GM21528 (cell line): ENCODE data around the gene HRC.
"Not testable (repeated sequence)": the region's sequence is repeated elsewhere in the genome, so short reads cannot be mapped to it uniquely, and the experiment has no call there.

Experiments used
- ATAC-seq: cut with Tn5 transposase; IDR thresholded peaks from one replicate; pipeline ENCODE4 v1.9.1; 2021; ENCODE audit warnings: mild to moderate bottlenecking, moderate library complexity; ENCODE audit not compliant: unreplicated experiment, low FRiP score

HRC gene, protein sequence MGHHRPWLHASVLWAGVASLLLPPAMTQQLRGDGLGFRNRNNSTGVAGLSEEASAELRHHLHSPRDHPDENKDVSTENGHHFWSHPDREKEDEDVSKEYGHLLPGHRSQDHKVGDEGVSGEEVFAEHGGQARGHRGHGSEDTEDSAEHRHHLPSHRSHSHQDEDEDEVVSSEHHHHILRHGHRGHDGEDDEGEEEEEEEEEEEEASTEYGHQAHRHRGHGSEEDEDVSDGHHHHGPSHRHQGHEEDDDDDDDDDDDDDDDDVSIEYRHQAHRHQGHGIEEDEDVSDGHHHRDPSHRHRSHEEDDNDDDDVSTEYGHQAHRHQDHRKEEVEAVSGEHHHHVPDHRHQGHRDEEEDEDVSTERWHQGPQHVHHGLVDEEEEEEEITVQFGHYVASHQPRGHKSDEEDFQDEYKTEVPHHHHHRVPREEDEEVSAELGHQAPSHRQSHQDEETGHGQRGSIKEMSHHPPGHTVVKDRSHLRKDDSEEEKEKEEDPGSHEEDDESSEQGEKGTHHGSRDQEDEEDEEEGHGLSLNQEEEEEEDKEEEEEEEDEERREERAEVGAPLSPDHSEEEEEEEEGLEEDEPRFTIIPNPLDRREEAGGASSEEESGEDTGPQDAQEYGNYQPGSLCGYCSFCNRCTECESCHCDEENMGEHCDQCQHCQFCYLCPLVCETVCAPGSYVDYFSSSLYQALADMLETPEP

DNA sequence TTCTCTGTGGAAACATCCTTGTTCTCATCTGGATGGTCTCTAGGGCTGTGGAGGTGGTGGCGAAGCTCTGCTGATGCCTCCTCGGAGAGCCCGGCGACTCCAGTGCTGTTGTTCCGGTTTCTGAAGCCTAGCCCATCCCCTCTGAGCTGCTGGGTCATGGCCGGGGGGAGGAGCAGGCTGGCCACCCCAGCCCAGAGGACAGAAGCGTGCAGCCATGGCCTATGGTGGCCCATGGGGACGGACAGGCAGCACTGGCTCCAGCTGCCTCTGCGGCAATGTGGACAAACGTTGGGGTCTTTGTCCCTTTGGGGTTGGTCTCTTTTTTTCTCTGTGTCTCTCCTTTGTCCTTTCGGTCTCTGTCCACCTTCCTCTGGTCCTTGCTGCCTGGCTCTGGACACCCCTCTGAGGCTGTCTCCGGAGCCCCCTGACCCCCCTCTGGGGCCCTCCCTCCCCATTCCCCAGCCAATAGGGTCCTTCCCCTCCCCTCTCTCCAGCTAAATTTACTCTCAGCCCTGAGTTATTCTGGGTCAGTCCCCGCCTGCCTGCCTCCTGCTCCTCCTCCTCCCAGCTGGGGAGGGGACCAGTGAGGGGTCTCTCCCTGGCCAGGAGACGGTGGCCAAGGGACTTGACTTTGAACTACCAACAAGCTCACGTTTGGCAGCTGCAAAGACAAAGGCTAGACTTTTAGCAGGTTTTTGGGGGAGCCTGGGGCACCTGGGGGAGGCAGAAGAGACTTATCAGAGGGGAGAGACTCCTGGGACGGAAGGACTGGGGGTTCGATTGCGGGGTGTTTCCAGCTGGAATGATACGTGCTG is at the start of gene HRC:
Gene HRC, minus strand, starts transcription at position 392 of the 815 bp plus-strand sequence. Its CDS starts 159 bp downstream, at position 233.
- ATAC-seq, result no peak

DNA sequence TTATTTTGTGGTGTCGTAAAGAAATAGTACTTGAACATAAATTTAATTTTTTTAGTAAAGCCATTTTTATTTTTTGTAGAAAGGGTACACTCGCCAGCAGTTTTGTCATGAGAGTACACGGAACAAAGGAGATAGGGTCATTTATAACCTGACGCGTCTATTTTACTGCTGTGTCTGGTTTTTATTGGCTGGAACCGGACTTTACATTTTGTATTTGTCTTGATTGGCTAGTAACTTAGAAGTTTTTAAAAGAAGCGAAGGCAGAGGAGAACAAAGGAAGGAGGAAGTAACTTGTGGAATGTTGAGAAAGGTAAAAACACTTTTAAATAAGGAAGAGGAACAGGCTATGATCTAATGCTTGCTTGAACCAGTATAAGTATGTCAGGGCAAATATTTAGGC is 45.8 kb upstream of the HRC start:
- no peak for ATAC-seq

DNA sequence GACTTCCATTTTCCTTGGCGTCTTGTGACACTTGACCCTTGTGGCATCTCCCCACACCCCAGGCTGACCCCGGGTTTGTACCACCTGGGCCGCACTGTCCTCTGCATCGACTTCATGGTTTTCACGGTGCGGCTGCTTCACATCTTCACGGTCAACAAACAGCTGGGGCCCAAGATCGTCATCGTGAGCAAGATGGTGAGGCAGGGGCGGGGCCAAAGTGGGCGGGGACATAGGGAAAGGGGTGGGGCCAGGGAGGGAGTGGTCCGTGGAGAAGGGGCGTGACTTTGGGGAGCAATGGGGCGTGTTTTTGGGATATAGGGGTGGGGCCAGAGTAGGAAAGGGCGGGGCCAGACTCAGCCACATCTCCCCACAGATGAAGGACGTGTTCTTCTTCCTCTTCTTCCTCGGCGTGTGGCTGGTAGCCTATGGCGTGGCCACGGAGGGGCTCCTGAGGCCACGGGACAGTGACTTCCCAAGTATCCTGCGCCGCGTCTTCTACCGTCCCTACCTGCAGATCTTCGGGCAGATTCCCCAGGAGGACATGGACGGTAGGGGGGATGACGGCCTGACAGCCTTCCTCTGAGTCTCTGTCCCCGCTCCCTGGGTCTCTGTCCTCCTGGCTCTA is 45.2 kb upstream of the HRC start:
- no peak for ATAC-seq

DNA sequence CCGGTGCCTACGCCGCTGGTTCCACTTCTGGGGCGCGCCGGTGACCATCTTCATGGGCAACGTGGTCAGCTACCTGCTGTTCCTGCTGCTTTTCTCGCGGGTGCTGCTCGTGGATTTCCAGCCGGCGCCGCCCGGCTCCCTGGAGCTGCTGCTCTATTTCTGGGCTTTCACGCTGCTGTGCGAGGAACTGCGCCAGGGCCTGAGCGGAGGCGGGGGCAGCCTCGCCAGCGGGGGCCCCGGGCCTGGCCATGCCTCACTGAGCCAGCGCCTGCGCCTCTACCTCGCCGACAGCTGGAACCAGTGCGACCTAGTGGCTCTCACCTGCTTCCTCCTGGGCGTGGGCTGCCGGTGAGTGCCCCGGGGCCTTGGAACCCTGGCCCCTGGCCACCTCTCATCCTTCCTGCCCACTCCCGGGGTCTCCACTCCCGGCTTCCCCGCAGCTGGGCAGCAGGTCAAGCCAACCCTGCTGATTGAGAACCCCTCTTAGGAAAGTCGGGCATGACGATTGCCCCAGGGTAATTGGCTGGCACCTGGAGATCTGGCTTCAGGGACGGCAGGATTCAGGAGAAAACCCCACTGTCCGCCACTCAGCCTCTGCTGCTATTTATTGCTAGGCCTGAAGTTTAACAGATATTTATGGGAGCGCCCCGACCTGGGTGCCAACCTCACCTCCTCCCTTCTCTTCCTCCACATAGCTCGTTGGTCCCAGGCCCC is 41.5 kb upstream of the HRC start:
- ATAC-seq, result no peak

DNA sequence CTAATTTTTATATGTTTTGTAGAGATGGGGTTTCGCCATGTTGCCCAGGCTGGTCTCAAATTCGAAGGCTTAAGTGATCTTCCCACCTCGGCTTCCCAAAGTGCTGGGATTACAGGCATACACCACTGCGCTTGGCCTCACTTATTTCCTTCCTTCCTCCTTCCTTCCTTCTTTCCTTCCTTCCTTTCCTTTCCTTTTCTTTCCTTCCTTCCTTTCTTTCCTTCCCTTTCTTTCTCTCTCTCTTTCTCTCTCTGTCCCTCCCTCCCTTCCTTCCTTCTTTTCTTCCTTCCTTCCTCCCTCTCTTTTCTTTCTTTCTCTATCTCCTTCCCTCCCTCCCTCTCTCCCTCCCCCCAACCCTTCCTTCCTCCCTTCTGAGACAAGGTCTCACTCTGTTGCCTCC is 39.2 kb upstream of the HRC start:
- no peak for ATAC-seq

DNA sequence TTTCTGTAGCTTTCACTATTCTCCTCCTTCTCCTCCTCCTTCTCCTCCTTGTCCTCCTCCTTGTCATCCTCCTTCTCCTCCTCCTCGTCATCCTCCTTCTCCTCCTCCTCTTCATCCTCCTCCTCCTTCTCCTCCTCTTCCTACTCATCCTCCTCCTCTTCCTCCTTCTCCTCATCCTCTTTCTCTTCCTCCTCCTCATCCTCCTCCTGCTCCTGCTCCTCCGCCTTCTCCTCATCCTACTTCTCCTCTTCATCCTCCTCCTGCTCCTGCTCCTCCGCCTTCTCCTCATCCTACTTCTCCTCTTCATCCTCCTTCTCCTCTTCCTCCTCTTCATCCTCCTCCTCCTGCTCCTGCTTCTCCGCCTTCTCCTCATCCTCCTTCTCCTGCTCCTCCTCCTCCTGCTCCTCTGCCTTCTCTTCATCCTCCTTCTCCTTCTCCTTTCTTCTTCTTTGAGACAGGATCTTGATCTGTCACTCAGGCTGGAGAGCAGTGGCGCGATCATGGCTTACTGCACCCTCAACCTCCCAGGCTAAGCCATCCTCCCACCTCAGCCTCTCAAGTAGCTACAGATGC is 38.7 kb upstream of the HRC start:
- no peak for ATAC-seq

DNA sequence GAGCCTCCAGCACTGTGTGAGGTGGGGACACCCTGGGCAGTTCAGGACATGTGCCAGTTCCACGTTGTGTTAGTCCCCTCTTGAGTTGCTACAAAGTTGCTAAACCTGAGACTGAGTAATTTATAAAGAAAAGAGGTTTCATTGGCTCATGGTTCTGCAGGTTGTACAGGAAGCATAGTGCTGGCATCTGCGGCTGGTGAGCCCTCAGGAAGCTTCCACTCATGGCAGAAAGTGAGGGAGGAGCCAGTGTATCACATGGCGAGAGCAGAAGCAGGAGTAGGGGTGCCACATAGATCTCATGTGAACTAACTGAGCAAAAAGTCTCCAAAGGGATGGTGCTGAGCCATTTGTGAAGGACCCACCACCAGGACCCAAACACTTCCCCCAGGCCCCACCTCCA is 35.6 kb upstream of the HRC start:
- no peak for ATAC-seq

DNA sequence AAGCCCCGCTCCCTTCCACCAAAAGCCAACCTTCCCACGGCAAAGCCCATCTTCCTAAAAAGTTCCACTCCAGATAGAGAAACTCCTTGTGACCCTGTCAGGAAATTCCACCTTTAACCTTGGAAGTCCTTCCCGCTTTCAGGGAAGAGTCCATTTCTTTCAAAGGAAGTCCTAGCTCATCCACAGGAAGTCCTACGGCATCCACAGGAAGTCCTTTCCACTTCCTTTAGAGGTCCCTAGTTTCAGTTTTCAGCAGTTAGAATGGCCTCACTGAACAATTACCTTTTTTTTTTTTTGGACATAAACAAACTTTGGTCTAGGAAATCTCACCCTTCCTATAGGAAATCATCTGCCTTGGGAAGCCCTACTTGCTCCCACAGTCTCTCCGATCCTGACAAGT is 34.1 kb upstream of the HRC start:
- no peak for ATAC-seq

DNA sequence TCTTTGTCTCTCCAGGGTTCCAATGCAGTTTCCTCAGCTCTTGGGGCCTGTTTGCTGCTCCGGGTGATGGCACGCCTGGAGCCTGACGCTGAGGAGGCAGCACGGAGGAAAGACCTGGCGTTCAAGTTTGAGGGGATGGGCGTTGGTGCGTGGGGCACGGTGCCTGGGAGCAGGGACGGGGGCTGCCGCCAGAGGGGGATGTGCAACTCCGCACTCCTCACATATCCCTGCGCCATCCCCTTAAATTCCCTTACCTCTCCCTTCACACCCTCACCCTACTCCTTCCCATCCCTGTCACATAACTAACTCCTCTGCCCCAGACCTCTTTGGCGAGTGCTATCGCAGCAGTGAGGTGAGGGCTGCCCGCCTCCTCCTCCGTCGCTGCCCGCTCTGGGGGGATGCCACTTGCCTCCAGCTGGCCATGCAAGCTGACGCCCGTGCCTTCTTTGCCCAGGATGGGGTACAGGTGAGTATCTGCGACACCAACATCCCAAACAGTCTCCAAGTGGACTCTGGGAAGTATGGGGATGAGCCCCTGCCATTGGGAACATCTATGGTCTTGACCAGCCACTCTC is 33.5 kb upstream of the HRC start:
- ATAC-seq, result no peak

DNA sequence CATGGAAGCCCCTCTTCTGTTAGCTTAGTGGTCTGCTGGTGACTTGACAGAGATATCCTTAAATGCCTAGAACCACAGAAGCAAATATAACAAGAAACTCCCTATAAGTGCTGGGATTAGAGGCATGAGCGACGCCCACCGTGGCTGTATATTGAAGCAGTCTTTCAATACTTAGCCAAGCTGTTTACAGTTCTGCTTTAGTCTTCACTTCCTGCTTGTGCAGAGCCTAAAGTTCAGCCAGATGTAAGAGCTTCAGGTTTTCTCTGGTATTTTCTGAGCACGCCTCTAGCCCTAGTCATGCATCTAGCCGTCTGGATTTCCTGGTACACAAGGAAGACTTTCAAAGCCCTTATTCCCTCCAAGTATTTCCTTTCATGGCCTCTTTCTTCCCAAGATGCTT is 30.9 kb upstream of the HRC start:
- no peak for ATAC-seq

DNA sequence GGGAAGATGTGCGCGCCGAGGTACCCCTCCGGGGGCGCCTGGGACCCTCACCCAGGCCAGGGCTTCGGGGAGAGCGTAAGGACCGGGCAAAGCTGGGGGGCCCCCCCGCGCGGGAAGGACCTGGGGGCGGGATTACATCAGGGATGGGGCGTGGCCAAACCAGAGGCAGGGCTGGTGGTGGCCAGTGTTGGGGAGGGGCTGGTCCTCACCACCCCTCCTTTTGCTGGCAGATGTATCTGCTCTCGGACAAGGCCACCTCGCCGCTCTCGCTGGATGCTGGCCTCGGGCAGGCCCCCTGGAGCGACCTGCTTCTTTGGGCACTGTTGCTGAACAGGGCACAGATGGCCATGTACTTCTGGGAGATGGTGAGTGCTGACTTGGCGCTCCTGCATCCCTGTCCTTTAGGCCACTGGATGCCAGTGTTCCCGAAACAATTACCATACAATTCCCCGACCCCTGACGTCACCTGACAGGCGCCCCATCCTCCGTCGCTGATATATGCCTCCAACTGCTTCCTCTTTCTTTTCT is 27.7 kb upstream of the HRC start:
- no peak for ATAC-seq

DNA sequence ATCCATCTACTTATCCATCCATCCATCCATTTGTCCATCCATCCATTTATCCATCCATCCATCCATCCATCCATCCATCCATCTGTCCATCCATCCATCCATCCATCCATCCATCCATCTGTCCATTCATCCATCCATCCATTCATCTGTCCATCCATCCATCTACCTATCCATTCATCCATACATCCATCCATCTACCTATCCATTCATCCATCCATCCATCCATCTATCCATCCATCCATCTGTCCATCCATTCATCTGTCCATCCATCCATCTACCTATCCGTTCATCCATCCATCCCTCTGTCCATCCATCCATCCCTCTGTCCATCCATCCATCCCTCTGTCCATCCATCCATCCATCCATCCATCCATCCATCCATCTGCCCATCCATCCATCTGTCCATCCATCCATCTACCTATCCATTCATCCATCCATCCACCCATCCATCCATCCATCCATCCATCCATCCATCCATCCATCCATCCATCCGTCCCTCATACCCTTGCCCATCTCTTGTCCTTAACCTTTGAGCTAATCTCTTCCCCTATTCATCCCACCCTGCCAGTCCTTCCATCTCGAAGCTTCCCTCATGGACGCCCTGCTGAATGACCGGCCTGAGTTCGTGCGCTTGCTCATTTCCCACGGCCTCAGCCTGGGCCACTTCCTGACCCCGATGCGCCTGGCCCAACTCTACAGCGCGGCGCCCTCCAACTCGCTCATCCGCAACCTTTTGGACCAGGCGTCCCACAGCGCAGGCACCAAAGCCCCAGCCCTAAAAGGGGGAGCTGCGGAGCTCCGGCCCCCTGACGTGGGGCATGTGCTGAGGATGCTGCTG is 27.0 kb upstream of the HRC start:
- not testable (repeated sequence) for ATAC-seq

DNA sequence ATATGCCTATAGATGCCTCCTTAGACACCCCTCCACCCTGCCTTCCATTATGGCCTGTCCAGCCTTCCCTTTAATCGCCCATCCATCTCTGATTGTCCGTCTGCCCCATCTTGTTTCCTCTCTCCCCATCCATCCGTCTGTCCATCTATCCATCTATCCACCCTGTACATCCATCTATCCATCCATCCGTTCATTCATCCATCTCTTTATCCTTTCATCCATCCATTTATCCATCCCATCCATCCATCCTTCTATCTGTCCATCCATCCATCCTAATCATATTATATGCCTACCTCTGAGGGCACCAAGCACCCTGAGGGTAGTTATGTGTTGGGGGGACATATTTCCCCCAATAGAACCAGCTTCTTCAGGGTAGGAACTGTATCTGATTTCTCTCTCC is 25.5 kb upstream of the HRC start:
- no peak for ATAC-seq

DNA sequence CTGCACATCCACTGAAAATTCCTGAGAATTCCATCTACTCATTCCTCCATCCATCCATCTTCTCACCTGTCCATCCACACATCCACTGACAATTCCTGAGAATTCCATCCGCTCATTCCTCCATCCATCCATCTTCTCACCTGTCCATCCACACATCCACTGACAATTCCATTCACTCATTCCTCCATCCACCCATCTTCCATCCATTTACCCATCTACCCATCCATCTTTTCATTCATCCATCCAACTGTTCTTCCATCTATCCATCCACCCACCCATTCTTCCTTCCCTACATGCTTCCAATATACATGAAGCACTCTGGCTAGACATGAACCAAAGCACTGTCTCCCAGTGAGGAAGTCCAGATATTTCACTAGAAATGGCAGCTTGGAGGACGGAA is 18.0 kb upstream of the HRC start:
- no peak for ATAC-seq

DNA sequence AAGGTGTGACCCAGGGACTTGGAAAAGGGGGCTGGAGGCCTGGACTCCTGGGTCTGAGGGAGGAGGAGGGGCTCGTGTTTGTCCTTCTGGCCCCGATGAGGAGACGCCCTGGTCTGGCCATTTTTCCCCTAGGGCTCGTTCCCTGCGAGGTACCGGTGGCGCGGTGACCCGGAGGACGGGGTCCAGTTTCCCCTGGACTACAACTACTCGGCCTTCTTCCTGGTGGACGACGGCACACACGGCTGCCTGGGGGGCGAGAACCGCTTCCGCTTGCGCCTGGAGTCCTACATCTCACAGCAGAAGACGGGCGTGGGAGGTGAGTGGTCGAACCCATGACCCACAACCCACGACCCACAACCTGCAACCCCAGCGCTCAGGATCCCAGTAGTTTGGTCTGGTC is 13.2 kb upstream of the HRC start:
- no peak for ATAC-seq

DNA sequence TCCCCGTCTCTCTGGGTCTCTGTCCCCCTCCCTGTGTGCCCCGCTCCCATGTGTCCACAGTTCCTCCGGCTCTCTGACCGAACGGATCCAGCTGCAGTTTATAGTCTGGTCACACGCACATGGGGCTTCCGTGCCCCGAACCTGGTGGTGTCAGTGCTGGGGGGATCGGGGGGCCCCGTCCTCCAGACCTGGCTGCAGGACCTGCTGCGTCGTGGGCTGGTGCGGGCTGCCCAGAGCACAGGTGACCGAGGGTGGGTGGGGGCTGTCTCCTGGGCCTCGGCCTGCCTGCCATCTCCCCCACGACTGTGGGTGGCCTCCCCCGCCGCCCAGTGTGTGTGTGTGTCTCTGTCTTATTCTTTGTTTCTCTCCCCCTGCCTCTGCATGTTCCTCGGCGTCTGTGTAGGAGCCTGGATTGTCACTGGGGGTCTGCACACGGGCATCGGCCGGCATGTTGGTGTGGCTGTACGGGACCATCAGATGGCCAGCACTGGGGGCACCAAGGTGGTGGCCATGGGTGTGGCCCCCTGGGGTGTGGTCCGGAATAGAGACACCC is 12.7 kb upstream of the HRC start:
- ATAC-seq, result no peak

DNA sequence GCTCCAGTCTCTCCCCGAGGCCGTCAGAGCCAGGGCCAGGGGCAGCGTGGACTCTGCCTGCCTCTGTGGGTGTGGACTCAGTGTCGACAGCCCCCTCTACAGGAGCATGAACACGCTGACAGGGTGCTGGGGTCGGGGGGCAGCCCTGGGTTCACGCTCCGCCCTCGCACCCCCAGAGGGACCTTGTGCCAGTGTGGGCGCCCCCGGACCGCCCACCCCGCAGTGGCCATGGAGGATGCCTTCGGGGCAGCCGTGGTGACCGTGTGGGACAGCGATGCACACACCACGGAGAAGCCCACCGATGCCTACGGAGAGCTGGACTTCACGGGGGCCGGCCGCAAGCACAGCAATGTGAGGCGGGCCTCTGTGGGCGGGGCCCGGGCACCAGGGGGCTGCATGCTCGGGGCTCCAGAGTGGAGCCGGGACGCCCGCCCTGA is 10.7 kb upstream of the HRC start:
- no peak for ATAC-seq

DNA sequence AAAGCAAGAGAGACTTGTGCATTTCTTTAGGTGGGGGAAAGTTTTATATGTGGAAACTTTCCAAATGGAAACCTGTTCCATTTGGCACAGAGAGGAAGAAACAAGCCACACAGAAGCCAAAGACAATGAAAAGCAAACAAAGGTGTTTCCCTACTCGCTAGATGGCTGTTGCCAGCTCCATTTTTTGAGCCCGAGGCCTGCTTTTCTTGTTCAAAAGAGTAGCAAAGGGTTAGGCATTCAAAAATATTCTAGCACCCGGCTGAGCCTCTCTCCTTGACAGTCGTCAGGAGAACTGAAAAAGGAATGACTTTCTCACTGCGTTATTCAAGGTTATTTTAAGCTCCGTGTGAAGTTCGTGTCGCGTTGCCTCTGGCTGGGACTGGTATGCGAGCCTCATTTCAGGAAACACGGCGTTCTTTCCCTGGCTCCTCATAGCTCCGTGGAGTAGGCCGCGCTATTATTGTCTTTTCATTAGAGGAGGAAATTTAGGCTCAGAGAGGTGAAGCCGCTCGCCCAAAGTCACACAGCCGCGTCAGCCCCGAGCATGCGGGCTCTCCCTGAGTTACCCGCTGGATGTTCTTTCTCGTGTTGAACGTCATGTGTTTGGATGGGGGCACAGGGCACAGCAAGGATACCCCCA is 10.0 kb upstream of the HRC start:
- no peak for ATAC-seq
